ENCODE data around the gene ABHD1. TPM values are rescaled to one million over a fixed set of nuclear protein-coding genes. Genes with fewer than 3 reads are reported as not detected.
"Not testable (repeated sequence)": the region's sequence is repeated elsewhere in the genome, so short reads cannot be mapped to it uniquely, and the experiment has no call there.

ABHD1 gene
- 0.43 TPM in 1 of 2 replicates, not detected in the other for total RNA-seq (2014; rRNA removed; shearing (Covaris generic))

DNA sequence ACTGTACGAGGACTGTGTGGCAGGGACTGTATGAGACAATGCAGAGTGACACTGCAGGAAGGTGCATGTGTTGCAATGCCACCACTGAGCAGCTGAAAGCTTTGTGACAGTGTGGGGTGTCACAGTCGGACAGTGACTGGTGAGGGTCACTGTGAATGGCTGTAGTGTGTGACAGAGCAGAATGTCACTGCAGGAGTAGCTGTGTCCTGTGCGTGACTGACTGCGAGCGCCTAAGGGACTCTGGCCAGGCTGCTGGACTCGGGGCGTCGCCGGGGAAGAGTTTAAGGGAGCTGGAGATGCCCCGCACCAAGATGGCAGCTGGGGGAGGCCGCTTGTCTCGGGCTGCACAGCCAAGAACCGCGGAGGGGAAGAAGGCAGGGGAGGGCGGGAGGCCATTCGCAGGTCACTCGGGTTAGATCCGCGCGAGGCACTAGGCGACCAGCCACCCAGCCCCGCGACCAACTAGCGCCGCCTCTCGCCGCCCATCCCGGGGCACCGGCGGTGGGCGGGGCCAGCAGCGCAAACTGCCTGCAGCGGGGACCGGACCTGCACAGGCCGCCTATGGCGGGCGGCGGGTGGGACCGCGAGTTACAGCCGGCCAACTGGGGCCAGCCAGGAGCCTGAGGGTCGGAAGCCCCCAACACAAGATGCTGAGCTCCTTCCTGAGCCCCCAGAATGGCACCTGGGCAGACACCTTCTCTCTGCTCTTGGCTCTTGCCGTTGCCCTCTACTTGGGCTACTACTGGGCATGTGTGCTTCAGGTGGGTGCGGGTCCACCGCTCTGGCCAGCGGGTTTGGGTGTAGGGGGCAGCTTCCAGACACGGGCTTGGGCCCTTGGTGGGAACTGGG is at the start of gene ABHD1:
Gene ABHD1, plus strand, starts transcription at position 514 of the 849 bp plus-strand sequence. Its CDS starts 134 bp downstream, at position 648.
- peak; percentile 72 for DNase-seq (ENCODE audit: low spot score)

DNA sequence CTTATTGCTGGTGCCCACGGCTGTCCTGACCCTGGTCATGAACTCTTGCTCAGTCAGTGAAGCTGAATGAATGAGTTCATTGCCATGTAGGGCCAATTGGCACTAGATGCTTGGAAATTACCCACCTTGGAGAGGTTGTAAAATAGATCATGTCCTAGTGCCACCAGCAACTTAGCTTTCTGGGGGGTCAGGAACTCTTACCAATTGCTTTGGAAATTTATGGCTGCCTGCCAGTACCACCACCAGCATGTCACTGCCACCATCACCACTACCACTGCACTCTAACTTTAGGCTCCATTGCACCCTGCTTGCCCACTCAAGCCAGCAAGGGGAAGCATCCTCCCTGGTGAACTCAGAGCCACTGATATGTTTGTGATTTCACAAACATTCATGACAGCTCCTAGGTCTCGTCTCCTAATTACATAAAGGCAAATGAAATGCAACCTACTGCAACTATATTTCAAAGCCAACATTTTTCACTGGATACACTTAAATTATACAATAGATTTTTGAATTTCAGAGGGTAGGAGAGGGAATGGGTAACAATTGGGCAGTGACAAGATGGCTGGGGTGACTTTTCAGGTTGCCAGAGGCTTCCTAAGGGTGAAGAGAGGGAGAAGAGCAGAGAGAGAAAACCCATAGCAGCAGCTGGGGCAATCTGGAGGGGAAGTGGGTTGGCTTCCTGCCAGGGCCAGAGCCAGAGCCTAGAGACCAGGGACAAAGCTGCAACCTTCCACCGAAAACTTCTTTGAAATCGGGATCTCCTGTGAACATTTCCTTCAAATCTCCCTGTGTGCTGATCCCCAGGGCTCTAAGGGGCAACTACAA is 48.7 kb upstream of the ABHD1 start:
- DNase-seq (ENCODE audit: low spot score), result no peak
- in situ Hi-C loops (cut with HindIII; ENCODE audit: low sequenced_read_pairs), result no loop called here

More for the DNA sequence above, at the start of gene ABHD1:
- in situ Hi-C loops (cut with HindIII; ENCODE audit: low sequenced_read_pairs), result no loop called here

DNA sequence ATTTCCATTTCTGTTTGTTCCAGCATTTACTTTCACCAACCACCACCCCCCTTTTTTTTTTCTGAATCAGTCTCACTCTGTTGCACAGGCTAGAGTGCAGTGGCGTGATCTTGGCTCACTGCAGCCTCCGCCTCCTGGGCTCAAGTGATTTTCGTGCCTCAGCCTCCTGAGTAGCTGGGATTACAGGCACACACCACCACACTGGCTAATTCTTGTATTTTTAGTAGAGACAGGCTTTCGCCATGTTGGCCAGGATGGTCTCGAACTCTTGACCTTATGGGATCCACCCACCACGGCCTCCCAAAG is 48.1 kb upstream of the ABHD1 start:
- in situ Hi-C loops (cut with HindIII; ENCODE audit: low sequenced_read_pairs); DNase-seq (ENCODE audit: low spot score): not testable (repeated sequence)

DNA sequence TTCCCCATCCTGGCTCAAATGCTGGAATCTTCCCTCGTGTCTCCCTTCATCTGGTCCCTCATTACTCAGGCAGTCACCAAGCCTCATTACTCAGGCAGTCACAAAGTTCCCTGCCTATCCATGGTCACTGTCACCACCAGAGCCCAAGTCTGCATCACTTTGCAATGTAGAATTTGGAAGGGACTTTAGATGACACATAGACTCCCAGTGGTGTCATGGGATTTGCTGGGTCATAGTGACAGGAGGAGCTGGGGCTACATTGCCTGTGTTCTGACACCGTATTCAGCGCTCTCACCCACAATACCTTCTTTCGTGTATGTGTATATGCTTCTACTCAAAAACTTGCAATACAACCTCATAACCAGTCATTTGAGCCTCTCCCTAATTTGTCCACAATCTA is 47.3 kb upstream of the ABHD1 start:
- in situ Hi-C loops (cut with HindIII; ENCODE audit: low sequenced_read_pairs), result no loop called here
- DNase-seq (ENCODE audit: low spot score), result no peak

DNA sequence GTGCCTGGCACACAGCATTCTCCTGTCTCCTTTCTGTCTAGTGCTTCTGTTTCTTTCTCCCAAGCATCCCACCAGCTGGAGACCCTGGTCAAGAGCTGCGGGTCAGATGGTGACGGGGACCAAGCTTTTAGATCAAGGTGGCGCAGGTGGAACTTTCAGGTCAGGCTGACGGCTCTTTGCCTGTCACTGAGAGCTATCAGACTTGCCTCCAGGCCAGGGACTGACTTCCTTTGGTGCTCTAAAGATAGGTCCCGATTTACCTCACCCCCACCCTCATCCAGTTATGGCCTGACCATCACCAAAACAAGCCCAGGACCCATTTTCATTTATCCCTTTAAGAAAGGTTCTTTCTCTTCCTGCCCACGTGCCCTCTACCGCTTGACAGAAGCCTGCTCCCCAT is 46.4 kb upstream of the ABHD1 start:
- DNase-seq (ENCODE audit: low spot score), result no peak
- in situ Hi-C loops (cut with HindIII; ENCODE audit: low sequenced_read_pairs), result no loop called here

DNA sequence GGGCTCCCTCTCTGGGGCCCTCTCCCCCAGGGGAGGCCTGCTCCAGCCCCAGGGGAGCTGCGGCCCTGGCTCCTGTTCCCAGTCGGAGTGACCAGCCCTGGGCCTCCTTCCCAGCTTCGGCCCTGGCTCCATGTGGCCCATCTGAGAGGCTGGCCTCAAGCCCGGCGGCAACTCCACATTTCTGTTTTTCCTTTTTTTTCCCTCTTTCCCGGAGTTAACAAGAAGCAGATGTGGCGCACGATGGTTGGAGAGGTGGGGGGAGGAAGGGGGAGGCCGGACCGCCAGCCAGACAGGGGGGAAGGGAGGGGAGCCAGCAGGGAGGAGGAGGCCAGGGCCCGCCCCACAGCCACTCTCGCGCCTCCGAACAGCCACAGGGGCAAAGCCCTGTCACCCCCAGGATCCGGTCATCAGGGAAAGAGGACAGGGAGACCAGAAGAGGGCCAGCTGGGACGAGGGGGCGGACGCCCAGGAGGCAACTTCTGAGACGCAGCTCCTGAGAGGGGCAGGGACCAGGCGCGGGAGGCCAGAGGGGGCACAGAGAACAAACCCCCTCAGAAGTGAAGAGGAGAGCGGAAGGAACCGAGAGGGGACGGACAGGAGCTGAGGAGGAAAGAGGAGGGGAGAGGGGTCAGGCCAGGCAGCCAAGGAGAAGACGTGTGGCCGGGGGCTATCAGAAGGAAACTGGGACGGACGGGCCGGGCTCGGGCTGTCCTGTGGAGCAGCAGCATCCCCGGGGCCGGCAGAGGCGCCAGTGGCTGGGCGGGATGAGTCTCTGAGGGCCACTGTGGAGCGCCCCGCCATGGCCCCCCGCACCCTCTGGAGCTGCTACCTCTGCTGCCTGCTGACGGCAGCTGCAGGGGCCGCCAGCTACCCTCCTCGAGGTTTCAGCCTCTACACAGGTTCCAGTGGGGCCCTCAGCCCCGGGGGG is 45.1 kb upstream of the ABHD1 start, which contains the start of gene EMILIN1:
Gene EMILIN1, plus strand, starts transcription at position 349 of the 928 bp plus-strand sequence. Its CDS starts 451 bp downstream, at position 800.
- in situ Hi-C loops (cut with HindIII; ENCODE audit: low sequenced_read_pairs), result no loop called here
- DNase-seq (ENCODE audit: low spot score), result no peak

DNA sequence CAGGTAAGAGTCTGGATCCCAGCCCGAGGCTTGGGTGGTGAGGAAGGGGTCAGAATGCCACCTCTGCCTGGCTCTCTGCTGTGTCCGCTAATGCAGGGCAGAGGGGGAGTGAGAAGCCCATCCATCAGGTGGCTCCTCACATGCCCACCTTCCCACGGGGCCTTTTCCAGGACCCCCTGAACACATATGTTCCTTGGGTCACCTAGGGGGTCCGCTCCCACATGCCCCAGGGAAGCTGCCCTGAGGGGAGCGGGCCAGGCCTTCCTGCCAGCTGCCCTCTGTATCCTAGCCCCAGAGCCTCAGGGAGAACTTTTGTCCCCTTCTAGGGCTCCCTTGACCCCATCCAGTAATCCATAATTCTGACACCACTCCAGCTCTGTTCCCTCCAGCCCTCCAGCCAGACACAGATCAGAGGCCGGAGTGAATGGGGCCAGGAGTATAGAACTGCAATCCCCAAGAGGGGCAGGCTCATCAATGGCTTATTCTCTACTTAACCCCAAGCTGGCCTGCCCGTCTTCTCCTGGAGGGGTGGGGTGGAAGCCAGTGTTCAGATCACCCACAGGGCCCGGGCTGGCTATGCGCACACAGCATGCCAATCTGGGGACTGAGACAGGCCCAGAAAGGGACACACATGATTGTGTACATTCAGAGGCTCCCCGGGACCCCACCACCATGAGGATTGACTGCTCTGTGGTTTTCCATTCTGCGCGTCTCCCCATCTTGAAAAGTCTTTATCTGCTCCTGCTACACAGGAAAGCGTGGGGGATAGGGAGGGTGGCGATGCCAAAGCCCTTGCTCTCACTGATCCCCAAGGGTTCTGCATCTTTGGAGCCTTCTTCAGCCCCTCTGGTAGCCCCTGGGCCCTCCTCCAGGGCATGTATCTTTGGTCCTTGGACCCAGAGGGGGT is 44.1 kb upstream of the ABHD1 start:
- in situ Hi-C loops (cut with HindIII; ENCODE audit: low sequenced_read_pairs), result no loop called here
- no peak for DNase-seq (ENCODE audit: low spot score)

DNA sequence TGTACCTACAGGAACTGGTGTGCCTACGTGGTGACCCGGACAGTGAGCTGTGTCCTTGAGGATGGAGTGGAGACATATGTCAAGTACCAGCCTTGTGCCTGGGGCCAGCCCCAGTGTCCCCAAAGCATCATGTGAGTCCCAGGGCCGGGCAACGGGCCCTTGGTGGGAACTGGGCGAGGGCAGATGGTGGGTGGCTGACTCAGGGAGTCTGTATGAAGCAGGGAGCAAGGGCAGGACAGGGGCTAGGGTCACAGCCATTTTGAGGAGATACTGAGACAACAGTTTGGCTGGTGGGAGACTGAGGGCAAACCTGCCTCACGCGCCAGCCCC is 43.5 kb upstream of the ABHD1 start:
- no peak for DNase-seq (ENCODE audit: low spot score)
- in situ Hi-C loops (cut with HindIII; ENCODE audit: low sequenced_read_pairs), result no loop called here

DNA sequence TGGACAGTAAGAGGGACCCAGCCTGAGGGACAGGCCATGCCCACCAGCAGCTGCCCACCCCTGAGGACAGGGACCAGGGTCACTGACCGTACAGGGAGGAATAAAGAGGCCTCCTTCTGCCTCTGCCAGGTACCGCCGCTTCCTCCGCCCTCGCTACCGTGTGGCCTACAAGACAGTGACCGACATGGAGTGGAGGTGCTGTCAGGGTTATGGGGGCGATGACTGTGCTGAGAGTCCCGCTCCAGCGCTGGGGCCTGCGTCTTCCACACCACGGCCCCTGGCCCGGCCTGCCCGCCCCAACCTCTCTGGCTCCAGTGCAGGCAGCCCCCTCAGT is 43.0 kb upstream of the ABHD1 start:
- in situ Hi-C loops (cut with HindIII; ENCODE audit: low sequenced_read_pairs), result no loop called here
- DNase-seq (ENCODE audit: low spot score), result no peak

DNA sequence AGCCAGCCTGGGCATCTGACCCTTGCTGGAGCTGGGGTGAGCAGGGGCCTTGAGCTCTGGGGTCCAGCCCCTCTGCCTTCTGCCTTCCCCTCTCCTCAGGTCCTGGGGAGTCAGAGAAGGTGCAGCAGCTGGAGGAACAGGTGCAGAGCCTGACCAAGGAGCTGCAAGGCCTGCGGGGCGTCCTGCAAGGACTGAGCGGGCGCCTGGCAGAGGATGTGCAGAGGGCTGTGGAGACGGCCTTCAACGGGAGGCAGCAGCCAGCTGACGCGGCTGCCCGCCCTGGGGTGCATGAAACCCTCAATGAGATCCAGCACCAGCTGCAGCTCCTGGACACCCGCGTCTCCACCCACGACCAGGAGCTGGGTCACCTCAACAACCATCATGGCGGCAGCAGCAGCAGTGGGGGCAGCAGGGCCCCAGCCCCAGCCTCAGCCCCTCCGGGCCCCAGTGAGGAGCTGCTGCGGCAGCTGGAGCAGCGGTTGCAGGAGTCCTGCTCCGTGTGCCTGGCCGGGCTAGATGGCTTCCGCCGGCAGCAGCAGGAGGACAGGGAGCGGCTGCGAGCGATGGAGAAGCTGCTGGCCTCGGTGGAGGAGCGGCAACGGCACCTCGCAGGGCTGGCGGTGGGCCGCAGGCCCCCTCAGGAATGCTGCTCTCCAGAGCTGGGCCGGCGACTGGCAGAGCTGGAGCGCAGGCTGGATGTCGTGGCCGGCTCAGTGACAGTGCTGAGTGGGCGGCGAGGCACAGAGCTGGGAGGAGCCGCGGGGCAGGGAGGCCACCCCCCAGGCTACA is 41.4 kb upstream of the ABHD1 start:
- in situ Hi-C loops (cut with HindIII; ENCODE audit: low sequenced_read_pairs), result no loop called here
- peak; percentile 68 for DNase-seq (ENCODE audit: low spot score)

DNA sequence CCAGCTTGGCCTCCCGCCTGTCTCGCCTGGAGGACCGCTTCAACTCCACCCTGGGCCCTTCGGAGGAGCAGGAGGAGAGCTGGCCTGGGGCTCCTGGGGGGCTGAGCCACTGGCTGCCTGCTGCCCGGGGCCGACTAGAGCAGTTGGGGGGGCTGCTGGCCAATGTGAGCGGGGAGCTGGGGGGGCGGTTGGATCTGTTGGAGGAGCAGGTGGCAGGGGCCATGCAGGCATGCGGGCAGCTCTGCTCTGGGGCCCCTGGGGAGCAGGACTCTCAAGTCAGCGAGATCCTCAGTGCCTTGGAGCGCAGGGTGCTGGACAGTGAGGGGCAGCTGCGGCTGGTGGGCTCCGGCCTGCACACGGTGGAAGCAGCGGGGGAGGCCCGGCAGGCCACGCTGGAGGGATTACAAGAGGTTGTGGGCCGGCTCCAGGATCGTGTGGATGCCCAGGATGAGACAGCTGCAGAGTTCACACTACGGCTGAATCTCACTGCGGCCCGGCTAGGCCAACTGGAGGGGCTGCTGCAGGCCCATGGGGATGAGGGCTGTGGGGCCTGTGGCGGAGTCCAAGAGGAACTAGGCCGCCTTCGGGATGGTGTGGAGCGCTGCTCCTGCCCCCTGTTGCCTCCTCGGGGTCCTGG is 40.7 kb upstream of the ABHD1 start:
- in situ Hi-C loops (cut with HindIII; ENCODE audit: low sequenced_read_pairs), result no loop called here
- DNase-seq (ENCODE audit: low spot score), result no peak

DNA sequence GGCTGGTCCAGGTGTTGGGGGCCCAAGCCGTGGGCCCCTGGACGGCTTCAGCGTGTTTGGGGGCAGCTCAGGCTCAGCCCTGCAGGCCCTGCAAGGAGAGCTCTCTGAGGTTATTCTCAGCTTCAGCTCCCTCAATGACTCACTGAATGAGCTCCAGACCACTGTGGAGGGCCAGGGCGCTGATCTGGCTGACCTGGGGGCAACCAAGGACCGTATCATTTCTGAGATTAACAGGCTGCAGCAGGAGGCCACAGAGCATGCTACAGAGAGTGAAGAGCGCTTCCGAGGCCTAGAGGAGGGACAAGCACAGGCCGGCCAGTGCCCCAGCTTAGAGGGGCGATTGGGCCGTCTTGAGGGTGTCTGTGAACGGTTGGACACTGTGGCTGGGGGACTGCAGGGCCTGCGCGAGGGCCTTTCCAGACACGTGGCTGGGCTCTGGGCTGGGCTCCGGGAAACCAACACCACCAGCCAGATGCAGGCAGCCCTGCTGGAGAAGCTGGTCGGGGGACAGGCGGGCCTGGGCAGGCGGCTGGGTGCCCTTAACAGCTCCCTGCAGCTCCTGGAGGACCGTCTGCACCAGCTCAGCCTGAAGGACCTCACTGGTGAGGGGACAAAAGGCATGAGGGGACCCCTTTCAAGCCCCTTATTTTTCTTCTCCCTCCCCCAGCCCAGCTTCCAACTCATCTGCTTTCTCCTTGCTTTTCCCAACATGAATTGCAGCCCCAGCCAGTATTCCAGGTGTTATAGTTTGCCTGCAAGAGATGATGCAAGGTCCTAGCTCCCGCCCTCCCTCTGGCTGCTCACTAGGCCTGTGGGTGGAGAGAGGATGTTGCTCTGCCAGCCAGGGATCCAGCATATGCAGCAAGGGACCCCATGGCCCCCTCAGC is 40.0 kb upstream of the ABHD1 start:
- no peak for DNase-seq (ENCODE audit: low spot score)
- in situ Hi-C loops (cut with HindIII; ENCODE audit: low sequenced_read_pairs), result no loop called here

DNA sequence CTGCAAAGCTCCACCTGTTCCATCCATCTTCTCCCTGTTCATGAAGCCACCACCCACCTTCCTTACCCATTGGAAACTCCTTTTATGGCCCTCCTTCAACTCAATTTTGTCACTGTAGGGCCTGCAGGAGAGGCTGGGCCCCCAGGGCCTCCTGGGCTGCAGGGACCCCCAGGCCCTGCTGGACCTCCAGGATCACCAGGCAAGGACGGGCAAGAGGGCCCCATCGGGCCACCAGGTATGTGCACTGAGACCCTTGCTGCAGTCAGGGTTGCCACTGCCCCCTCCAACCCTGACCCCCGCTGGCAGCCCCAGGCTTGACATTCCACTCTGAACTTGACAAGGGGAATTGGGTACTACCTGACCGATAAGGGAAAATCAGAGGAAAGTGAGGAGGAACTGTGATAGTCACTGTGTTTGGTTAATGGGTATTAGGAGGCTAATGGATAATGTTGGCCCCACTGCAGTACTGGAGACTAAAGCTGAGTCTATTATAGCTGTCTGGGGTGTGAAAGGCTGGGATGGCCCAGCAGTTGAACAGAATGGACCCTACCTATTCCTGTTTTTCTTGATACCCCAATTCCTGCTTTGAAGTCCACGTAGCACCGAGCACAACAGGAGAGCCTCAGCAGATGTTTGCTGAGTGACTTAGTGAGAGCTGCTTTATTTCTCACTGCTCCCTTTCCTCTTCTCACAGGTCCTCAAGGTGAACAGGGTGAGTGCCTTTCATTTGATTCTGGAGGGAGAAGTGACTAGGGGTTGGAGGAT is 39.1 kb upstream of the ABHD1 start:
- in situ Hi-C loops (cut with HindIII; ENCODE audit: low sequenced_read_pairs), result no loop called here

DNA sequence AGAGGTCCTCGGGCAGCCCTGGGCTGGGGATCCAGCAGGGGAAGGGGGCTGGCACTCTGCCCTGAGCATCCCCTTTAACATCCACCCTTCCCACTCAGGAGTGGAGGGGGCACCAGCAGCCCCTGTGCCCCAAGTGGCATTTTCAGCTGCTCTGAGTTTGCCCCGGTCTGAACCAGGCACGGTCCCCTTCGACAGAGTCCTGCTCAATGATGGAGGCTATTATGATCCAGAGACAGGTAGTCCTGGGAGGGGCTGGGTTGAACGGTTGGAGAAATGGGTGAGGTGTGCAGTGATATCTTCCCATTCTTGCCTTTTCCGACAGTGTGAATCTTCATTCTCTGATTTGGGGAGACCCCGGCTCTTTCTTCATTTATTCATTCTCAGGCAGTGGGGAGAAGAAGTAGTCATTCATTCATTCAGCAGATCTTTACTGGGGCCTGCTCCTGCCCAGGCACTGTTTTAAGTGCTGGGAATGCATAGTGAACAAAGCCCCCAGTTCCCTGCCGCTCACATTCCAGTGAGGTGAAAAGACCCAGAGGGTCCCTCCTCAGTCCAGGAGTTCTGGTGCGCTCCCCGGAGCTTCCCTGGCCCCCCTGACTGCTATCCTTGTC is 38.4 kb upstream of the ABHD1 start:
- DNase-seq (ENCODE audit: low spot score), result no peak
- in situ Hi-C loops (cut with HindIII; ENCODE audit: low sequenced_read_pairs), result no loop called here

More for the DNA sequence above, 39.1 kb upstream of the ABHD1 start:
- DNase-seq (ENCODE audit: low spot score), result no peak

DNA sequence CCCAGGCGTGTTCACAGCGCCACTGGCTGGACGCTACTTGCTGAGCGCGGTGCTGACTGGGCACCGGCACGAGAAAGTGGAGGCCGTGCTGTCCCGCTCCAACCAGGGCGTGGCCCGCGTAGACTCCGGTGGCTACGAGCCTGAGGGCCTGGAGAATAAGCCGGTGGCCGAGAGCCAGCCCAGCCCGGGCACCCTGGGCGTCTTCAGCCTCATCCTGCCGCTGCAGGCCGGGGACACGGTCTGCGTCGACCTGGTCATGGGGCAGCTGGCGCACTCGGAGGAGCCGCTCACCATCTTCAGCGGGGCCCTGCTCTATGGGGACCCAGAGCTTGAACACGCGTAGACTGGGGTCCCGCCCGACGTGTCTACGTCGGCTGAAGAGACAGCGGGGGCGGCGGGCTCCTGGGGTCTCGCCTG is 37.9 kb upstream of the ABHD1 start:
- DNase-seq (ENCODE audit: low spot score), result peak; percentile 69

More for the DNA sequence above, 37.9 kb upstream of the ABHD1 start:
- in situ Hi-C loops (cut with HindIII; ENCODE audit: low sequenced_read_pairs), result no loop called here

Data from G401 (cell line).